ENCODE data around the gene PACSIN1.
"Not testable (repeated sequence)": the region's sequence is repeated elsewhere in the genome, so short reads cannot be mapped to it uniquely, and the experiment has no call there.

The PACSIN1 gene

DNA sequence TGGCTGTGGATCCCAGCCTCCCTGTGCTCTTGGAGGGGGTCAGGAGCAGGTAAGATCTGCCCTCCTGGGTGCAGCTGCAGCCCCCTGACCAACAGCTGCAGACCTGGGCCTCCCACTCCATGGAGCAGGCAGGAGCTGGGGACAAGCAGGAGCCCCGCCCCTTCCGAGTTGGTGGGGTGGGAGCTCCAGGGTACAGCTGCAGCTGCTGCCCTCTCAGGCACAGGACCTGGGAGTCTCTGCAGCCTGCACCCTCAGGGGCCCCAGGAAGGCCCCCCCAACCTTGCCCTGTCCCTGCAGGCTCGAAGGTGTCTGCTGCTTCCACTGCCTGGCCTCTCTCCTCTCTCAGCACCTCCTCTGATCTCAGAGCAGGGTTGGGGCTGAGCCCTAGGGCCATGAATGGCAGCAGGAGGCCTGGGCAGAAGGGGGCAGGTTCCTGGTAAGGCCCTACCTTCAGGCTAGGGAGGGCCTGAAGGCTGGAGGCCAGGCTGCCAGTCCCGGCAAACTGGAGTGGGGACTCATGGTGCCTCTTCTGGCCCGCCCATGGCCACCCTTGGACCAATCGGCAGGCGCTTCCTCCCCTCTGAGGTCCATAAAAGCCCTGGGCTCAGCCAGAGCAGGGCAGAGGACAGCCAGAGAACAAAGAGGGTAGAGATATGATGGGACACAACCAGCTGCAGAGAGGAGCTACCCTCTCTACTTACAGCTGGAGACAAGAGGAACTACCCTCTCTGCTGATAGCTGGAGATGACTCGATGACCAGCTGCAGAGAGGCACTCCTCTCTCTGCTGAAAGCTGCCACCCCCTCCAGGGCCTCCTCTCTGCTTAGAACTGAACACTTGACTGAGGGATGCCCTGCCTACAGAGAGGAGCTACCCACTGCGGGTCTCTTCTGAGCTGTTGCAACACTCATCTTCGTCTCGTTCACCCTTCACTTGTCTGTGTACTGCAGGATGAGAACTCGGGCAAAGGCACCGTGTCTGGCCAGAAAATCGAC is 7.8 kb upstream of the PACSIN1 start:
- DNase-seq = no peak

DNA sequence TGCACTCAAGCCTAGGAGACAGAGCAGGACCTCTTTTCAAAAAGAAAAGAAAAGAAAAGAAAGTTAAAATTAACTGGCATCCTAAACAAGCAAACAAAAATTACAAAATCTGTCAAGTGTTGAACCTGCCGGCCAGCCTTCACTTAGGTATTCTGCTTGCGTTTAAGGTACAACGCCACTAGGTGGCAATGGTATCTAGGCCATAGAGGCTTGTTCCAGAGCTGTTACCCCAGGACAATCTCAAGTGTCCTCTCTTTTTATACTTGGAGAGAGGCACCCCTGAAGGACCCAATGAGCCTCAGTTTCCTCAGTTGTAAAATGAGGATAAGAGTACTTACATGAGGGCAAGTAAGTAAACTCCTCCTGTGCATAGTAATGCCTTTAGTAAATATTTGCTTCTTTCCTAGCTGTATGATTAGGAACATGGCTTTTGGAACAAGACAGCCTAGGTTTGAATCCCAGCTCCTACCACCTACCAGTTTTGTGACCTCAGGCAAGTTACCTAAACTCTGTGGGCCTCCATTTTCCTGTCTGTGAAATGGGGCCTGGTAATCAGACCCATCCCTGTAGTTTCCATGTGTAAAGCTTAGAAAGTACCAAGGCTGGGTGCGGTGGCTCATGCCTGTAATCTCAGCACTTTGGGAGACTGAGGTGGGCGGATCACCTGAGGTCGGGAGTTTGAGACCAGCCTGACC is 5.8 kb upstream of the PACSIN1 start:
- peak; percentile 25 for DNase-seq

DNA sequence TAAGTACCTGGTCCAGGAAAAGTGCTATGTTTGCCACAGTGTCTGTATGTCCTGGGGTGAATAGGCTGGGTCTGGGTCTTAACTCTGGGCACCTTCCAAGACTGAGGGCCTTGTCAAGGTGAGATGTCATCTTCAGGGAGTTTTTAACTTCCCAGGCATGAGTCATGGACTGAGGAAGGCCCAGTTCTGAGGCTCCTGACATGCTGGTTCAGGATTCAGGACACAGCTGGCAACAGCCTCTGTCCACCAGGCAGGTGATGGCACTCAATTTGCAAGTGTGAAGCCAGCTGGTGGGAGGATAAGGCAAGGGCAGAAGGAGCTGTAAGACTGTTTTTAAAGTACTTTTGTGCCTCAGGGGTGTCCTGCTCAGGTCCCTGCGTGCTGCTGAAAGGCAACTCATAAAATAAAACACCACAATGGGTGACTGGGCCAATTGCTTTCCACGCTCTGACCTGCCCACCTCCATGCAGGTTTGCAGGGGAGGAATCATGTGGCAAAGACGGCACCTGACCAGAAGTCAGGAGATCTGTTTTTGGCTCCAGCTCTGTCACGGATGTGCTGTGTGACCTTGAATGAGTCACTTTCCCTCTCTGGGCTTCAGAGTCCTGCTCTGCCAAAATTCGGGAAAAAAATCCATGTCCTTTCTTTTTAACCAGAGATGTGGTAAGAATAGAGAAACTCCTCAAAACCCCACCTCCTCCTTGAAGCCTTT is 4.9 kb upstream of the PACSIN1 start:
- no peak for DNase-seq

DNA sequence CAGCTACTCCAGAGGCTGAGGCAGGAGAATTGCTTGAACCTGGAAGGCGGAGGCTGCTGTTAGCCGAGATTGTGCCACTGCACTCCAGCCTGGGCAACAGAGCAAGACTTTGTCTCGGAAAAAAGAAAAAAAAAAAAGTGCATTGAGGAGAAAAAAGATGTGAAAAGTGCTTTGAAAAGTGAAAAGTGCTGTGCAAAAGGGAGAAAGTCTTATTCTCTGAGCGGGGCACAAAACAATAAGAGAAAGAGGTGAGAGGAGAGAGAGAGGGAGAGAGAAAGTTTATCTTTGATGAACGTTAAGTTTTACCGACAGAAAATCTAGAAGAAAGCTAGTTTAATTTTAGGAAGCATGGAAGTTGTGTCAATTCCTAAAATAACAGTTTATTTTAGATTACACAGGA is 3.9 kb upstream of the PACSIN1 start:
- DNase-seq = no peak

DNA sequence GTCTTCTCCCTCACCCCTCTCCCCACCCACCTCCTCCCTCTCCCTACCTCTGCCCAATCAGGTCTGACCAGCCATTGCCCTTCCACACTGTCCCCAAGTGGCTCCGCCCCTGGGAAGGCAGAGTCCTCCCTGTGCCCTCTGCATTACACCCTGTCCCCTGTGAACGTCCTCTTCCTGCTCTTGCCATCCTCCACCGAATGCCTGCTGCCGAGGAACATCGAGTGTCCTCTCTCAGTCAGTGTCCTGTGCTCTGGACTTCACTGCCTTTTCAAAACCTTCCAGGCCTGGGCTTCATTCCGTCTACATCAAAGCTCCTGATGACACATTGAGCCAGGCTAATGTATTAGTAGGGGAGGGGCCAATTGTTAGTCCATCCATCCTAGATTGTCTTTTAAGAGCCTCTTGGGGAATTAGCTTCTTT is 3.3 kb upstream of the PACSIN1 start:
- peak; percentile 20 for DNase-seq

DNA sequence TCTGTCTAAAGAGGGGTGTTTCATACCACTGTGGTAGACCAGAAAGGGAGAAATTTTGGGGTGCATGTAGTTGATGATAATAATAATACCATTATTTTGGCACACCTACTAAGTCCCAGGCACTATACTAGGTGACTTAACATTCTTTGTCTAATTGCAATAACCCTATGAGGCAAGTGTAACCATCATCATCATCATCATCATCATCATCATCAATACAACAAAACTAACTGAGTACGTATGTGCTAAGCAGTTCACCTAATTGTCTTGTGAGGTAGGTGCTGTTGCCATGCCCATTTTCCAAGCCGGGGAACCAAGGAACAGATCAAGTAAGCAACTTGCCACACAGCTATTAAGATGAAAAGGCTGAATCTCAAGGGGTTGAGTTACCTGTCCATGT is 2.6 kb upstream of the PACSIN1 start:
- no peak for DNase-seq

DNA sequence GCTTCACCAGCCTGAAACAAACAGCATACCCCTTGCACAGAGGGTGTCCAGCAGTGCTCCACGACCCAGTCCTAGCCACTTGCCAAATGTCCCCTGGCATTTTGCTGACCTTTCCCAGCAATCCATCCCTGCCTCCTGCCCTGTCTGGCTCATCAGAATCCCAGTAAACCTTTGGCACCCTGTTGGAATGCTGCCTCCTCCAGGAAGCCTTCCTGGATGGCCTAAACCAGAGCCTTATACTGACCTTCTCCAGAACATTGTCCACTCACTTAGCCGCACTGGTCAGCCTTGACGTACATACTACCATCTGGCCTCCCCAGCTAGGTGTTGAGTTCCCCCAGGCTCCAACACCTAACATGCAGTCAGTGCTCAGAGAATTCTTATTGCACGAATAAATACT is 2.0 kb upstream of the PACSIN1 start:
- DNase-seq = no peak

DNA sequence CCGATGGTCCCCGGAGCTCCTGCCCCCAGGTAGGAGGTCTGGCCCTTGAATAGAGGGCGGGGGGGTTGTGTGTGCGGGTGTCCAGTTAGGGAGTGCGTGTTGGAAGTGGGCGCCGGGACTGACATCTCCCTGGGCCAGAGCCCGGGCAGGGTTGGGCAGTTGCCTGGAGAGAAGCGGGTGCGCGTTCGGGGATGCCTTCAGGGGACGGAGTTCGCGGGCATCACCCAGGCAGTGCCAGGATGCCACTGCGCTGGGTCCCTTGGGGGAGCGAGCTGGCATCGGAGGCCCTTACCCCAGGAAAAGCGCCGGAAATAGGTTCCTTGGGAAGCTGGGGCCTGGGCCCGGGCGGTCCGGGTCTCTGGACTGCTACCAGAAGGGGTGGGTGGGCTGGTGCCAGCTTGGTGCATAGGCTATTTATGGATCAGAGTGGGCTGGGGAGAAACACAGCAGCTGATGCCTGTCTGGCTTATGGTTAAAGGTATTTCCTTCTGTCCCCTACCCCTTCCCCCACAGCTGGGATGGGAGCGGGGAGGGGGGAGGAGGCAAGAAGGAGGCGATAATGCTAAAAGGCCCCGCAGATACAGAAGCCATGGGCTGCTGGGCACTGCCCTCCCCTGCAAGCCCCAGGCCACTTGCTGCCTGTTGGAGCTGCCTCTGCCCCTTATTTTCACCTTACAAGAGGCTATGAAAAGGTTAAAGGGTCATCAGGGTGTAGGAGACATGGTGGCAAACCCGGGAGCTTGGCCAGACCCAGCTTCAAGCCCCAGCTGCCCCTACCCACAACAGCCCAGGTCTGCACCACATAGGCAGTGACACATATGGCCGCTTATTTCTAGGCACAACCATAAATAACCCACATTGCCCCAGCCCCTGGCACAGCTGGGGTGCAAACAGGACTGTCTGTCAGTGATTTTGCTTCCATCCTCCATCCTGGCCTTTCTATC is 638 bp downstream of the PACSIN1 start:
- DNase-seq = no peak

DNA sequence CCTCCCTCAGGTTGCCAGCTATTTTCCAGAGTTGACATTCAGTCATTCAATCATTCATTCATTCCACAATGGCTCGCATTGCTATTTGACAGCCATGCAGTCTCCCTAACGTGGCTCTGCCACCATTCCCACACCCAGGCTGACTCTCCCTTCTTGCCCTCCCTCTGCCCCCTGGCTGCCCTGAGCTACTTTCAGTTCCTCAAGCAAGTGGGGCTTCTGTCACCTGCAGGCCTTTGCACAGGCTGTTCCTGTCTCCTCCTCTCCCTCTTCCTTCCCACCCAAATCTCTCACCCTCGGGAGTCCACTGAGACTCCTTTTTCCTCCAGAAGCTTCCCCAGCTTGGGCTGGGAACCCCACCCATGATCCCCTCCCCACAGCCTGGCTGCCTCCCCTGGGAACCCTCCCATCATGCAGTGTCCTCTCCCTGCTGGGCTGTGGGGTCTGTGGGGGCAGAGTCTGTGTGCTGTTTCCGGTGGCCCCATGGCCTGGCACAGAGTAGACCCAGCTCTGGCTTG is 2.6 kb downstream of the PACSIN1 start:
- no peak for DNase-seq

DNA sequence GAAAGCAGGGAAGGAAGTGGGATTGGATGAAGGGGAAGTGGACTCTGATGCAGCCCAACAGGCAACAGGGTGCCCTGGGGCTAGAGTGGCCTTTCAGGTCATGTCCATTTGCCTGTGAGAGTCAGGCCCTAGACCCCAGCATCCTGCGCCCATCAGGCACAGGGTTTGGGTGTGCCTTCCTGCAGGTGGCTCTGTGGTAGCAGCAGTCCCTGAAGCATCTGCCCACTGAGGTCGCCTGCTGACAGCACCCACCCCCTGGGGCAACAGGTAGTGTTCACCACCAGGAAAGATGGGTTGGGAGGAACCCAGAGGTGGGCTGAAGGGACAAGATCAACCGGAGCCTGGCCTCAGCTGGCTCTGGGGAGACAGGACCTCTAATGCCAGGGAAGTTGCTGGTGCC is 3.6 kb downstream of the PACSIN1 start:
- no peak for DNase-seq

DNA sequence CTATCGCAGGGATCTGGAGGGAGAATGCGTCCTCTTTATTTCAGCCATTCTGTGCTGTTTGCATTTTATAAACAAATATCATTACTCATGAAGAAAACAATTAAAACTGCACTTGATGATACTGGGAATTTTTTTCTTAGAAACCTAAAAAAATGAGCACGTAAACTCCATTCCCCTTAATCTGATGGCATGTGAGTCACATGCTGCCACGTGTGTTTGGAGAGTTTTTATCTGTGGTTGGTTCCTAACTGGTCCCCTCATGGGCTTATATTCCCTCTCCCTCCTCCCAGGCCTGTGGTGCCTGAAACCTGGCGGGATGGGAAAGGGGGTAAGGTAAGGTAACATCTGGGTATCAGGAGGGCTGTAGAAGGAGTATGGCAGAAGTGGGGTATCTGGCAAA is 6.5 kb downstream of the PACSIN1 start:
- no peak for DNase-seq

DNA sequence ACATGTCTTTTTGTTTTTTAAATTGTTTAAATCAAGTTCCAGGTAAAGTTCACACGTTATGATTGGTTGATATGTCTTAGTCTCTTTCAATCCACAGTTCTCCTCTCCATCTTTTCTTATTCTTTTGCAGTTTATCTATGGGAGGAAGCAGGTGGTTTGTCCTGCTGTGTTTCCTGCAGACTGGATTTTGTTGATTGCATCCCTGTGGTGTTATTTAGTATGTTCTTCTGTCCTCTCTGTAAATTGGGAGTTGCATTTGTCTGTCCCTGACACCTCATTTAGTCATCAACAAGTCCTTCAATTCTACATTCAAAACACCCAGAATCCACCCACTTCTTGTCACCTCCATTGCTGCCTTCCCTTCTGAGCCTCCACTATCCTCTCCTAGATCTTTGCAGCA is 8.1 kb downstream of the PACSIN1 start:
- no peak for DNase-seq

DNA sequence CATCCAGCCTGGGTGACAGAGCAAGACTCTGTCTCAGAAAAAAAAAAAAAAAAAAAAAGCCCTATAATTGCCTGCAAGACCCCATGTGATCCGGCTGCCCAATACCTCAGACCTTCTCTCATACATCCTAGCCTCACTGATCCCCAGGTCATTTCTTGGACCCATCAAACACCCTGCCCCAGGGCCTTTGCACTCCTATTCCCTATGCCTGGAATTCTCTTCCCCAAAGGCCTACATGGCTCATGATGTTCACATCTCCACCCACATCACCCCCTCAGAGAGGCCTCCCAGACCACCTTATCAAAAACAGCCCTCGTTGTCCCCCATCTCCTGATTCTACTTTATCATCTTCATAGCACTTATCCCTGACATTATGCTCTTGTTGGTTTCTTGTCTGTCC is 8.9 kb downstream of the PACSIN1 start:
- DNase-seq = no peak

DNA sequence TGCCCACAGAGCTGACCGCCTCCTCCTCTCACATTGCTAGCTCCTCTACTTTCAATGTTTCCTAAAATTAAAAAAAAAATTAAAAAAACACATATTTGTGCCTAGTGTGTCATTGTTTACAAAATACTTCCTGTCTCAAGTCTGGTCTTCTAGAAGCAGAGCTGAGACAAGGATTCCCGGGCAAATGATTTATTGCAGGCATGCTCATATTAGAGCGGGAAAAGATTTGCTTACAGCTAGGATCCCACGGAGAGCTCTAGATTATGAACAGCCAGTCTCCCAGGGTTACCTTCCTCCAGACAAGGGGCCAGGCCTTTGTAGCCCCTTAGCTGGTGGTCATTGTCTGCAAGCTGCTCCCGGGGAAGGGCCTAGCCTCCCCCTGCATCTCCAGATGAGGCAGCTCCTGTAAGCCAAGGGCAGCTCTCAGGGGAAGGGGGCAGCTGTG is 9.4 kb downstream of the PACSIN1 start:
- peak; percentile 17 for DNase-seq

DNA sequence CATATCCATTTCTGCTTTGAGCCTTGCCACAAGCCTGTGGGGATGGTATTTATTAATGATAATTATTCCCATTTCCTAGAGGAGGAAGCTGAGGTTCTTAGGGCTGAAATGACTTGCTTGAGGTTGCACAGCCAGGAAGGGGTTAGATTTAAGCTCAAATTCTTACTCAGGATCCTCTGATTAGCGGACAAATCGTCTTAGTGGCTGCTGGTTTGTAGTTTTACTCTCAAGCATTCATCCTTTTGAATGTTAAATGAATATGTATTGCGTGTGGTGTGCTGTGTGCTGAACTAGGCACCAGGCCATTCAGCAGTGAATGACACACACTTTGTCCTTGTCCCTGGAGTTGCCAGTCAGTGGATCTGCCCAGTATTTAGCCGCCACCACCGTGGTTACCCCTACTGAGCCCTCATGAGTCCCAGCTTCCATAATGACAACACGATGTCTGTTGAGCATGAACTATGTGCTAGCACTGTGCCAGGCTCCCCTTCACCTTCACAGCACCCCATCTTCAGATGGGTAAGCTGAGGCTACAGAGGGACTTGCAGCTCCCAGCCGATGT is 10.0 kb downstream of the PACSIN1 start:
- DNase-seq = no peak

DNA sequence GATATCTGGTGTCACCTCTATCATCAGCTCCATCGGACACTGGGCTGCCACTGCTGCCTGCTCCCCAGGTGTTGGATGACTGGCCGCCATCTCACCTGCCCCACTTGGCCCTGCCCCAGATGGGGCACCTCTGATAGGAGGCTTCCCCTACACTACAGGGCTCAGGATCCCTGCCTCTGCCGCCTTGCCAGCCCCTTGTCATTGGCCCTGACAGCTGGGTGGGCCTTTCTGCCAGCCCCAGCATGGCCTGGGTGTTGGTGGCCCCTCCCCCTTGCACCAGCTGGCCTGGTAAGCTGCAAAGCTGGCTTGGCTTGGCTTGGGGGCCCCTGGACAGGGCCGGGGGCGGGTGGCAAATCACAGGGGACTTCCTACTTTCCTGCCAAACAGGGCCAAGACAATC is 10.6 kb downstream of the PACSIN1 start:
- no peak for DNase-seq

DNA sequence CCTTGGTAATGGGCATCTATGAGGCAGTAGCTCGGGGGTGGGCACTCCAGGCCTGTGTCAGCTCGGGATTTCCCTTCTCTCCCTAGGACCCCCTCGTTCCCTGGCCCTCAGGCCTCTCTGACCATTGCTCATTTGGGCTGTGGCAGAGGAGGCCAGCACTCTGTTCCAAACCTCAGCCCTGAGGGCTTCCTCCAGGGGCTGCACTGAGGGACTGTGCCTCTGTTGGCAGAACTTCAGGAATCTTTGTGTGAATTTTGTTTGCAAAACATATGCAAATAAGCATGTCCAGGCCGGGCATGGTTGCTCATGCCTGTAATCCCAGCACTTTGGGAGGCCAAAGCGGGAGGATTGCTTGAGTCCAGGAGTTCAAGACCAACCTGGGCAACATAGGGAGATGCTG is 11.0 kb downstream of the PACSIN1 start:
- no peak for DNase-seq

DNA sequence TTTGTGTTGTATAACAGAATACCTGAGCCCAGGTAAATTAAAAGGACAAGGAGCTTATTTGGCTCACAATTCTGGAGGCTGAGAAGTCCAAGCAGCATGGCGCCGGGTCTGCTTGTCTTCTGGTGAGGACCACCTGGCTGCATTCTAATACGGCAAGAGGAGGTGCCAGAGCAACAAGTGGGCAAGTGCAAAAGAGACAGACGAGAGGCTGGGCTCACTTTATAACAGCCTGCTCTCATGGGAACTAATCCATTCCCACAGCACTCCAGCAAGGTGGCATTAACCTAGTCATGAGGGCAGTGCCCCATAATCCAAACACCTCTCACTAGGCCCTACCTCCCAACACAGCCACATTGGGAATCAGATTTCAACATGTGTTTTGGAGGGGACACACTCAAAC is 12.9 kb downstream of the PACSIN1 start:
- DNase-seq = no peak

DNA sequence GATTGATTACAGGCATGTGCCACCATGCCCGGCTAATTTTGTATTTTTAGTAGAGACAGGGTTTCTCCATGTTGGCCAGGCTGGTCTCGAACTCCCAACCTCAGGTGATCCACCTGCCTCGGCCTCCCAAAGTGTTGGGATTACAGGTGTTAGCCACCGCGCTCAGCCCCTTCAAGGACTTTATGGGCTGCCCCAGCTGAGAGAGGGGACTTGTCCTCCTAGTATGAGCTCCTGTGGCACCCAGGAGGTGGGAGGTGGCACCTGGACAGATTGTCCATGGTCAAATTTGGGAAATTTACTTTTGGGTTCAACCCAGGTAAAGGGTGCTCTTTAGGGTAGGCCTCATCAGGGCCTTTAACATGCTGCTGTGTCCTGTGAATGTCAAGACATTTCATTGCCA is 17.9 kb downstream of the PACSIN1 start:
- DNase-seq = not testable (repeated sequence)

DNA sequence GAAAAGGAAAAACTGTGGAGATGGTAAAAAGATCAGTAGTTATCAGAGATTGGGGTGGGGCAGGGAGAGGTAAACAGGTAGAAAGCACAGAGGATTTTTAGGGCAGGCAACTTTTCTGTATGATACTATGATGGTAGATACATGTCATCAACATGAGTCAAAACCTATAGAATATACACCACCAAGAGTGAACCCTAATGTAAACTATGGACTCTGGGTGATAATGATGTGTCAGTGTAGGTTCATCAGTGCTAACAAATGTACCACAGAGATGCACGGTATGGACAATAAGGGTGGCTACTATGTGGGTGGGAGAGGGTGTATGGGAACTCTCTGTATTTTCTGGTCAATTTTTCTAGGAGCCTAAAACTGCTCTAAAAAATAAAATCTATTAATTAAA is 18.5 kb downstream of the PACSIN1 start:
- no peak for DNase-seq

DNA sequence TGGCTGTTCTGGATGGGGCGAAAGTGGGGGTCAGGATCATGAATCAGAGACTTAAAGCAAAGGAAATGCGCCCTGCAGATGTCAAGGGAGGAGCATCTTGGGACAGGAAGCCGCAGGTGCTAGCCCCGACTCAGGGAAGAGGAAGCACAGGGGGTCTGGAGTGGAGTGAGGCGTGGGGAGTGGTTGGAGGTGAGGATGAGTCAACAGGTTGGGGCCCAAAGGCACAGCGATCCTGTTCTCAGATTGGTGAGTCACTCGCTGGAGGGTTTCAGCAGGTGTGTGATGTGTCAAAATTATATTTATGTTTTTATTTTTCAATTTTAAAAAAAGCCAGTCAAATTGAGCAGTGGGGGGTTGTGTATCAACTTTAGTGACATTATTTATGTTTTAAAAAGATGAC is 19.0 kb downstream of the PACSIN1 start:
- no peak for DNase-seq

Measured in fibroblast of skin of right biceps (primary cell).